Tibial nerve (tissue), 4 donors: ENCODE results near the gene PTBP1. TPM values are rescaled to one million over a fixed set of nuclear protein-coding genes. Genes with fewer than 3 reads are reported as not detected.

Source experiments
- DNase-seq, 2 donors: peaks; one replicate each; pipeline ENCODE4 v3.0.0-alpha.2; 2019; ENCODE audit warnings: low spot score in 2 of 2
- H3K27ac ChIP-seq, 4 donors: fragments of 200-600 bp; sonication (generic) in 3 of 4; one replicate each; pipeline ENCODE4 v1.5.1; 2017 to 2019; ENCODE audit warnings: mild to moderate bottlenecking in 1 of 4
- H3K27me3 ChIP-seq, 2 donors: fragments of 200-600 bp; sonication (generic) in 1 of 2; one replicate each; pipeline versions ENCODE4 v1.5.1 to v1.6.0; 2017 to 2019
- H3K36me3 ChIP-seq, 3 donors: fragments of 200-600 bp; sonication (generic); one replicate each; pipeline ENCODE4 v1.5.1; 2018 to 2019
- H3K4me1 ChIP-seq, 4 donors: fragments of 200-600 bp; sonication (generic) in 3 of 4; one replicate each; pipeline ENCODE4 v1.5.1; 2017 to 2019
- H3K4me3 ChIP-seq, 4 donors: fragments of 200-600 bp; sonication (generic) in 3 of 4; one replicate each; pipeline ENCODE4 v1.5.1; 2017 to 2019; ENCODE audit warnings: mild to moderate bottlenecking in 1 of 4, moderate library complexity in 1 of 4
- H3K9me3 ChIP-seq, 4 donors: fragments of 200-600 bp; sonication (generic) in 3 of 4; one replicate each; pipeline ENCODE4 v1.5.1; 2017 to 2019
- CTCF ChIP-seq, 5 experiments: fragments of 200-600 bp in 3 of 5; fragments of 450-650 bp in 2 of 5; sonication (generic) in 3 of 5; IDR thresholded peaks; one replicate each; pipeline ENCODE4 v1.5.1; 2016 to 2019; ENCODE audit warnings: antibody characterized with exemption in 5 of 5, mild to moderate bottlenecking in 3 of 5, moderate library complexity in 2 of 5
- EP300 ChIP-seq, 2 donors: sonication (generic); formaldehyde crosslinking; IDR thresholded peaks; one replicate each; pipeline ENCODE4 v1.6.1; 2017; ENCODE audit warnings: antibody characterized with exemption in 2 of 2, mild to moderate bottlenecking in 1 of 2
- POLR2A ChIP-seq, 2 donors: fragments of 450-650 bp; IDR thresholded peaks; one replicate each; pipeline ENCODE4 v1.6.1; 2017; ENCODE audit warnings: antibody characterized with exemption in 2 of 2, mild to moderate bottlenecking in 2 of 2, moderate library complexity in 2 of 2
- WGBS, 2 donors: methylation state at CpG; one replicate each; pipeline ENCODE4 v1.1.5; 2018; 5-methylcytosine and 5-hydroxymethylcytosine counted together
- total RNA-seq, 4 donors: library from RNA; depleted of rRNA; stranded (reverse); fragments of >200 nt; gene quantifications; one replicate each; pipeline ENCODE4 v1.1.0, GENCODE V29; 2016

The PTBP1 gene
- 100 to 1,000 TPM; 118 to 205 (median 141) TPM for total RNA-seq

DNA sequence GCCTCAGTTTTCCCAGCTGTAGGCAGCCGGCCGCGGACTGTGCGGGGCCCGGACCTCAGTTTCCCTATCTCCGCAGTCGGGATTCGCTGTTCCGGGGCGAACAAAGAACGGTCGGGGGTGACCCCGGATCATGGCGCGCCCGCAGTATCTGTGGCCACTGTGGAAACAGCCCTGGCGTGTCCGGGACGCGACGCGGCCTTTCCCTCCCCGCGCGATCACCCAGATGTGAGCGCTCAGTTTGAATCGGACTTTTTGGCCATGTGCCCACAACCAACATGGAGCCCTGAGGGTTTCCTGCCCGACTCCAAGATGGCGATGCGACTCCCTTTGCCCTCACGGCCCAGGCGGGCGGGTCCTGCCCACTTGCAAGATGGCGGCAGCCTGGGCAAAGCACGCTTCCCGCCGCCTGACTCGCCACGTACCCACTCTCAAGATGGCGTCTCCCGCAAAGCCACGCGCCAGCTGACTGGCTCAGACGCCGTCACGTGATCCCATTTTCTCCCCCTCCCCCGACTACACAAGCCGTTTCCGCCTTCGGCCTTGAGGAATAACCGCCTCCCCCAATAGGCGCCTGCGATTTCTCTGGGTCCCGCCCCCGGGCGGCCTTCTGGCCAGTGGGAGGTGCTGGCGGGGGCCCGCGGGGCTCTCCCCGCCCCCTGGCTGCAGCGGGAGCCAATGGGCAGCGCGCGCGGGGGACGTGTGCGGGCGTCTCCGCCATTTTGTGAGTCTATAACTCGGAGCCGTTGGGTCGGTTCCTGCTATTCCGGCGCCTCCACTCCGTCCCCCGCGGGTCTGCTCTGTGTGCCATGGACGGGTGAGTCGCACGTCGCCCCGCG lies at the start of gene PTBP1:
Gene PTBP1, plus strand, starts transcription at position 761 of the 836 bp plus-strand sequence. Its CDS starts 46 bp downstream, at position 807.
- peak within 1 kb of the TSS; percentile 95 to 100 (median 98) for H3K27ac ChIP-seq
- TF ChIP-seq EP300 (IDR thresholded peaks at IDR 0.05) (peak; percentile 76 to 90), POLR2A (IDR thresholded peaks at IDR 0.05) (peak; percentile 65 to 78), CTCF (IDR thresholded peaks at IDR 0.05) (peak in 3 of 5 experiments; percentile 15 to 40 (median 17))
- peaks cover 9 to 61% (median 43%) of the 10 kb centered on the region in 4 donors for H3K4me1 ChIP-seq

DNA sequence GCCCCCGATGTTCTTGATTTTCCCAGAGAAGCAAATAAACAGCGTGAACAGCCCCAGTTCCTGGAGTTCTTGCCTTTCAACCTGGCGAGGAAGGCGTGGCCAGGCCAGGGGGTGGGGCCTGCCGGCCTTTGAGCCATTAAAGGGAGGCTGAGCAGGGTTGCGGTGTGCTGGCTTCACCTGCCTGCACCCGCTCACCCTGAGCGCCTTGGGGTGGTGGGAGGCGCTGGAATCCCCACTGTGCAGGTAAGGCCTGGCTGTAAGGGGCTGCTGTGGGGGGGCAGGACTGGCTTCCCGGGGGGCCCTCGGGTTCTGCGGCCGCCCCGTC lies 49.0 kb upstream of the PTBP1 start:
- H3K36me3 ChIP-seq: peaks cover 0 to 53% (median 0%) of the 10 kb centered on the region in 3 donors
- H3K9me3 ChIP-seq: peaks cover 0 to 49% (median 3%) of the 10 kb centered on the region in 4 donors
- H3K27ac ChIP-seq: peak overlapping the region in 1 of 4 donors; percentile 41
- TF ChIP-seq EP300 (IDR thresholded peaks at IDR 0.05): no peak
- no peaks in the 10 kb centered on the region for H3K27me3 ChIP-seq
- peak overlapping the region in 1 of 4 donors; percentile 18 for H3K4me3 ChIP-seq
- DNase-seq: no peak
- peaks cover 0 to 18% (median 0%) of the 10 kb centered on the region in 4 donors for H3K4me1 ChIP-seq
- 86 to 91% methylated on average over 14 of the region's 14 CpGs for WGBS, 2 donors

More for the DNA sequence above, at the start of gene PTBP1:
- Histone ChIP-seq H3K4me3 (peak within 1 kb of the TSS; percentile 91 to 96 (median 94)), H3K9me3 (no peaks in the 10 kb centered on the region), H3K36me3 (peaks cover 0 to 10% (median 0%) of the 10 kb centered on the region in 3 donors), H3K27me3 (no peaks in the 10 kb centered on the region)
- WGBS, 2 donors: 1 to 2% methylated on average over 58 to 59 of the region's 83 CpGs
- peak; percentile 99 for DNase-seq

- no peak for TF ChIP-seq CTCF (IDR thresholded peaks at IDR 0.05)
- TF ChIP-seq EP300 (IDR thresholded peaks at IDR 0.05): no peak
- TF ChIP-seq POLR2A (IDR thresholded peaks at IDR 0.05): no peak
- Histone ChIP-seq H3K27me3 (no peaks in the 10 kb centered on the region), H3K4me3 (no peak overlapping the region), H3K9me3 (peaks cover 0 to 34% (median 3%) of the 10 kb centered on the region in 4 donors), H3K27ac (peak overlapping the region in 1 of 4 donors; percentile 41), H3K36me3 (peaks cover 0 to 38% (median 0%) of the 10 kb centered on the region in 3 donors), H3K4me1 (peaks cover 0 to 25% (median 0%) of the 10 kb centered on the region in 4 donors)
- WGBS, 2 donors: 68 to 69% methylated on average over 14 of the region's 14 CpGs
- no peak for DNase-seq
These were observed 47.4 kb upstream of the PTBP1 start for GRCh38 chr19:749811-750210.

GRCh38 chr19:750640-751423 lies 46.4 kb upstream of the PTBP1 start, which contains the start of gene MISP:
Gene MISP (plus strand): TSS chr19:751112. CDS start chr19:756947, 5,835 bp downstream.
- H3K27ac ChIP-seq: peak within 1 kb of the TSS in 3 of 4 donors; percentile 33 to 84 (median 70)
- H3K9me3 ChIP-seq: peaks cover 0 to 23% (median 3%) of the 10 kb centered on the region in 4 donors
- TF ChIP-seq EP300 (IDR thresholded peaks at IDR 0.05) (no peak), POLR2A (IDR thresholded peaks at IDR 0.05) (no peak), CTCF (IDR thresholded peaks at IDR 0.05) (no peak)
- H3K36me3 ChIP-seq: peaks cover 0 to 27% (median 0%) of the 10 kb centered on the region in 3 donors
- peak within 1 kb of the TSS in 1 of 4 donors; percentile 21 for H3K4me3 ChIP-seq
- DNase-seq: no peak
- peaks cover 0 to 25% (median 0%) of the 10 kb centered on the region in 4 donors for H3K4me1 ChIP-seq
- no peaks in the 10 kb centered on the region for H3K27me3 ChIP-seq
- 53 to 65% methylated on average over 10 to 25 of the region's 31 CpGs for WGBS, 2 donors
